HCT116 (cell line): Measurements from ENCODE around the gene ACSBG1. TPM values are rescaled to one million over a fixed set of nuclear protein-coding genes. Genes with fewer than 3 reads are reported as not detected.

Source experiments
- ATAC-seq: fragments of 200-7000 bp; cut with Tn5 transposase; 2 replicates; pipeline ENCODE4 v1.9.1; 2020; ENCODE audit warnings: mild to moderate bottlenecking, moderate library complexity
- BruUV-seq: library from RNA; stranded (reverse); fragments of 400-500 nt; replicated peaks from 2 replicates; lab custom pipeline; 2021; lab: Mats Ljungman, UMichigan
- CTCF ChIA-PET: fragments of 300-600 bp; sonication (Branson Sonifier 250); formaldehyde crosslinking; loops from one replicate; lab custom pipeline; 2021; ENCODE audit warnings: antibody characterized with exemption; lab: Charles Lee
- POLR2A ChIA-PET: fragments of 300-600, 350-600 bp; sonication (Branson Sonifier 250); formaldehyde crosslinking; loops from one replicate; lab custom pipeline; 2021; ENCODE audit warnings: antibody characterized with exemption; lab: Charles Lee
- RAD21 ChIA-PET, 2 experiments: fragments of 300-600 bp; sonication (Branson Sonifier 250); formaldehyde crosslinking; loops; one replicate each; lab custom pipeline; 2023; ENCODE audit warnings: low total read pairs in 2 of 2; ENCODE audit not compliant: uncharacterized antibody in 2 of 2, unreplicated experiment in 2 of 2, low non-redundant PET in 1 of 2; lab: Charles Lee
- DNase-seq: peaks from one replicate; pipeline ENCODE4 v3.0.0-alpha.2; 2010; ENCODE audit warnings: low read depth, low spot score
- H2AFZ ChIP-seq: fragments of 200-600 bp; shearing (Covaris generic), sonication (generic); 2 replicates; pipeline ENCODE4 v1.6.1; 2017; ENCODE audit warnings: low read depth, mixed run types, mixed read lengths, antibody characterized with exemption, low read length; ENCODE audit not compliant: poor library complexity, severe bottlenecking
- H3K27ac ChIP-seq: 2 replicates; pipeline ENCODE4 v1.5.1; 2012; ENCODE audit warnings: low read depth, low read length
- H3K27me3 ChIP-seq: fragments of 200-600 bp; sonication (generic); 2 replicates; pipeline ENCODE4 v1.6.1; 2016; ENCODE audit warnings: mixed run types, low read length, mixed read lengths; ENCODE audit not compliant: insufficient read depth
- H3K36me3 ChIP-seq, 2 experiments: fragments of 200-500 bp in 1 of 2; fragments of 200-600 bp in 1 of 2; sonication (Bioruptor generic) in 1 of 2; sonication (generic) in 1 of 2; 2 replicates each; pipeline versions ENCODE4 v1.5.1 to v1.6.1; 2014 to 2016; ENCODE audit warnings: low read length in 2 of 2, inconsistent platforms in 1 of 2, mixed read lengths in 1 of 2, mixed run types in 1 of 2; ENCODE audit not compliant: insufficient read depth in 2 of 2, control insufficient read depth in 1 of 2
- H3K4me1 ChIP-seq, 2 experiments: fragments of 200-600 bp in 1 of 2; sonication (generic) in 1 of 2; 2 replicates each; pipeline versions ENCODE4 v1.5.1 to v1.6.1; 2012 to 2017; ENCODE audit warnings: low read length in 2 of 2, inconsistent platforms in 1 of 2, mild to moderate bottlenecking in 1 of 2, mixed read lengths in 1 of 2, mixed run types in 1 of 2, moderate library complexity in 1 of 2; ENCODE audit not compliant: insufficient read depth in 2 of 2, control insufficient read depth in 1 of 2
- H3K4me2 ChIP-seq: fragments of 200-600 bp; sonication (generic); 2 replicates; pipeline ENCODE4 v1.6.1; 2017; ENCODE audit warnings: mixed run types, low read length, mixed read lengths
- H3K4me3 ChIP-seq, 2 experiments: fragments of 200-600 bp in 1 of 2; sonication (generic) in 1 of 2; replicated peaks in 1 of 2; 2 replicates each; pipeline ENCODE4 v1.5.1; 2011 to 2016; ENCODE audit warnings: low read length in 2 of 2, control low read depth in 1 of 2, low read depth in 1 of 2, mild to moderate bottlenecking in 1 of 2, mixed read lengths in 1 of 2, mixed run types in 1 of 2
- H3K79me2 ChIP-seq: fragments of 200-600 bp; sonication (generic); 2 replicates; pipeline ENCODE4 v1.6.1; 2017; ENCODE audit warnings: mild to moderate bottlenecking, mixed run types, low read length, moderate library complexity, mixed read lengths; ENCODE audit not compliant: insufficient read depth
- H3K9ac ChIP-seq: fragments of 200-600 bp; sonication (generic); 2 replicates; pipeline ENCODE4 v1.6.1; 2016; ENCODE audit warnings: low read length, mixed read lengths
- H3K9me2 ChIP-seq: fragments of 200-600 bp; sonication (generic), shearing (Covaris generic); 2 replicates; pipeline ENCODE4 v1.6.1; 2017; ENCODE audit warnings: mixed run types, mild to moderate bottlenecking, moderate library complexity; ENCODE audit not compliant: insufficient read depth
- H3K9me3 ChIP-seq, 2 experiments: fragments of 200-500 bp in 1 of 2; fragments of 200-600 bp in 1 of 2; sonication (Bioruptor generic) in 1 of 2; sonication (generic) in 1 of 2; 2 replicates each; pipeline ENCODE4 v1.6.1; 2014 to 2017; ENCODE audit warnings: low read length in 2 of 2, mixed read lengths in 2 of 2, inconsistent platforms in 1 of 2, low read depth in 1 of 2, mild to moderate bottlenecking in 1 of 2, mixed run types in 1 of 2, moderate library complexity in 1 of 2; ENCODE audit not compliant: control insufficient read depth in 1 of 2, insufficient read depth in 1 of 2
- H4K20me1 ChIP-seq: fragments of 200-600 bp; sonication (generic), shearing (Covaris generic); 2 replicates; pipeline ENCODE4 v1.6.1; 2017; ENCODE audit warnings: mixed run types, mild to moderate bottlenecking, moderate library complexity; ENCODE audit not compliant: insufficient read depth
- CBX3 ChIP-seq: IDR thresholded peaks from 2 replicates; pipeline ENCODE4 v1.6.1; 2012; ENCODE audit warnings: low read depth
- EZH2phosphoT487 ChIP-seq: fragments of 200-600 bp; IDR thresholded peaks from 2 replicates; pipeline ENCODE4 v1.6.1; 2018; ENCODE audit warnings: antibody characterized with exemption, borderline replicate concordance
- FOSL1 ChIP-seq: IDR thresholded peaks from 2 replicates; pipeline ENCODE4 v1.6.1; 2012; ENCODE audit warnings: low read depth
- SIN3A ChIP-seq: IDR thresholded peaks from 2 replicates; pipeline ENCODE4 v1.6.1; 2012; ENCODE audit warnings: low read depth
- SP1 ChIP-seq: IDR thresholded peaks from 2 replicates; pipeline ENCODE4 v1.6.1; 2012; ENCODE audit warnings: low read depth
- TCF7L2 ChIP-seq: IDR thresholded peaks from 2 replicates; pipeline ENCODE4 v1.7.0; 2011; ENCODE audit warnings: borderline replicate concordance, inconsistent platforms; ENCODE audit not compliant: insufficient read depth, insufficient read length; ENCODE audit errors: extremely low read depth
- ZFX ChIP-seq: fragments of 450-650 bp; IDR thresholded peaks from 2 replicates; pipeline ENCODE4 v1.6.1; 2017
- ZNF274 ChIP-seq: fragments of 200-500 bp; sonication (Bioruptor generic); IDR thresholded peaks from 2 replicates; pipeline ENCODE4 v1.6.1; 2014; ENCODE audit warnings: mild to moderate bottlenecking, low read depth, low read length, inconsistent platforms
- intact Hi-C: fragments of 100-400 bp; cut with micrococcal nuclease; formaldehyde crosslinking; loops from 2 replicates; pipeline ENCODE4 v1.10.0; 2022
- total RNA-seq: library from RNA; stranded (reverse); gene quantifications from one replicate; pipeline ENCODE4 v1.2.1, GENCODE V29; 2021; ENCODE audit not compliant: unreplicated experiment
- TF ChIP-seq, protein P1 (sequence below): IDR thresholded peaks from 2 replicates; pipeline ENCODE4 v1.6.1; 2011; ENCODE audit warnings: mild to moderate bottlenecking, low read length, moderate library complexity; ENCODE audit not compliant: insufficient replicate concordance; ENCODE audit errors: extremely low read depth
- TF ChIP-seq, protein P2 (sequence below), 3 experiments: fragments of 200-600 bp in 1 of 3; sonication (generic) in 1 of 3; IDR thresholded peaks in 2 of 3; conservative IDR thresholded peaks in 1 of 3; 2 replicates each; pipeline ENCODE4 v1.5.1; 2012 to 2017; ENCODE audit warnings: low read depth in 2 of 3, low read length in 2 of 3, antibody characterized with exemption in 1 of 3, borderline replicate concordance in 1 of 3, control low read depth in 1 of 3, mild to moderate bottlenecking in 1 of 3, mixed read lengths in 1 of 3, mixed run types in 1 of 3, moderate library complexity in 1 of 3; ENCODE audit not compliant: insufficient read depth in 1 of 3

Gene ACSBG1
- total RNA-seq, 1 experiment from 2014 or later = 0.71 TPM

DNA sequence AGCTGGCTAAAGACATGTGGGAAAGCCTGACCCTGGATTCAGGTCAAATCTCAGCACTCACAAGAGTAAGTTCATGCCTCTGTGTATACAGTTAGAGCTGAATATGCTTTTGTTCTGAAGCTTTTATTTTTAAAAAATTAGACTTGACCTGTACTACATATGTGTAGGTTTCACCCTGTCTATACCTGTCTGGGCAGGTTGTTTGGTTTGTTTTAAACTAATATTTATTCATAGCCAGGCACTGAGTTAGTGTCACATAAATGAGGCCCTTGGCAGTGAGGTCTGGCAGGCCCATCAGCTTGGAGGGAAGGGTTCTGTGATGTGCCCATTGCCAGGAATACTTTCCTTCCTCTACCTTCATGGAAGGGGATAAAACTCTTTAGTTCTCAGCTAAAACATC, 31.9 kb upstream of the ACSBG1 start (continued):
- TF ChIP-seq, protein P1, sequence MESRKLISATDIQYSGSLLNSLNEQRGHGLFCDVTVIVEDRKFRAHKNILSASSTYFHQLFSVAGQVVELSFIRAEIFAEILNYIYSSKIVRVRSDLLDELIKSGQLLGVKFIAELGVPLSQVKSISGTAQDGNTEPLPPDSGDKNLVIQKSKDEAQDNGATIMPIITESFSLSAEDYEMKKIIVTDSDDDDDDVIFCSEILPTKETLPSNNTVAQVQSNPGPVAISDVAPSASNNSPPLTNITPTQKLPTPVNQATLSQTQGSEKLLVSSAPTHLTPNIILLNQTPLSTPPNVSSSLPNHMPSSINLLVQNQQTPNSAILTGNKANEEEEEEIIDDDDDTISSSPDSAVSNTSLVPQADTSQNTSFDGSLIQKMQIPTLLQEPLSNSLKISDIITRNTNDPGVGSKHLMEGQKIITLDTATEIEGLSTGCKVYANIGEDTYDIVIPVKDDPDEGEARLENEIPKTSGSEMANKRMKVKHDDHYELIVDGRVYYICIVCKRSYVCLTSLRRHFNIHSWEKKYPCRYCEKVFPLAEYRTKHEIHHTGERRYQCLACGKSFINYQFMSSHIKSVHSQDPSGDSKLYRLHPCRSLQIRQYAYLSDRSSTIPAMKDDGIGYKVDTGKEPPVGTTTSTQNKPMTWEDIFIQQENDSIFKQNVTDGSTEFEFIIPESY = no peak
- TF ChIP-seq, protein P2, sequence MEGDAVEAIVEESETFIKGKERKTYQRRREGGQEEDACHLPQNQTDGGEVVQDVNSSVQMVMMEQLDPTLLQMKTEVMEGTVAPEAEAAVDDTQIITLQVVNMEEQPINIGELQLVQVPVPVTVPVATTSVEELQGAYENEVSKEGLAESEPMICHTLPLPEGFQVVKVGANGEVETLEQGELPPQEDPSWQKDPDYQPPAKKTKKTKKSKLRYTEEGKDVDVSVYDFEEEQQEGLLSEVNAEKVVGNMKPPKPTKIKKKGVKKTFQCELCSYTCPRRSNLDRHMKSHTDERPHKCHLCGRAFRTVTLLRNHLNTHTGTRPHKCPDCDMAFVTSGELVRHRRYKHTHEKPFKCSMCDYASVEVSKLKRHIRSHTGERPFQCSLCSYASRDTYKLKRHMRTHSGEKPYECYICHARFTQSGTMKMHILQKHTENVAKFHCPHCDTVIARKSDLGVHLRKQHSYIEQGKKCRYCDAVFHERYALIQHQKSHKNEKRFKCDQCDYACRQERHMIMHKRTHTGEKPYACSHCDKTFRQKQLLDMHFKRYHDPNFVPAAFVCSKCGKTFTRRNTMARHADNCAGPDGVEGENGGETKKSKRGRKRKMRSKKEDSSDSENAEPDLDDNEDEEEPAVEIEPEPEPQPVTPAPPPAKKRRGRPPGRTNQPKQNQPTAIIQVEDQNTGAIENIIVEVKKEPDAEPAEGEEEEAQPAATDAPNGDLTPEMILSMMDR (IDR thresholded peaks at IDR 0.05 in 2 of 3, conservative IDR thresholded peaks at IDR 0.05 in 1 of 3; ENCODE audit: borderline replicate concordance in 1 of 3, insufficient read depth in 1 of 3, low read depth in 2 of 3, low read length in 2 of 3) = no peak
- TF ChIP-seq ZFX (no peak), FOSL1 (no peak)
- TF ChIP-seq, all 23 proteins: peak for 0

DNA sequence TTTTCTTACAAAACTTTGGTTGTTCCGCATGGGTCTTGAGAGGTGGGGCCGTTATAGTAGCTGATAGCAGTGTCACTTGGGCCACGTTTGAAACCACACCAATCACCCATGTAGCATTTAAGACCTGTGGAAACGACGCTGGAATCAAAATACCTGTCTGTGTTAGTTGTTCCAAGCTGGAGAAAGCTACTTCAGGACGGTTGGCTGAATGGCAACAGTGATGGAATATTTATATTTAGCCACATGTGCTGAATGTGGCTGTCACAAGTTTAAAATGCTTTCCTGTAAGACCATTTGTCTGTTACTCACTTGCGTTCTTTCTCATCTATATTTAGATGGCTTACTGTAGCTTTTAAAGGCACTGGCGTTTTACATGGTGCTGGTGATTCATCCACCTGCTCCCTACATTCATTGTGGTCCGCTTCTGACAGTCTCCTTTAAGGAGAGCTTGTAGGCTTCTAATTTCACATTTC, 31.4 kb upstream of the ACSBG1 start:
- peak overlapping the region; percentile 91; the same call in 1 of the 2 replicates for H3K9ac ChIP-seq
- no peak overlapping the region for H3K27ac ChIP-seq
- peaks cover 8 to 23% of the 10 kb centered on the region in 2 experiments for H3K4me1 ChIP-seq
- no peaks in the 10 kb centered on the region for H3K9me3 ChIP-seq
- BruUV-seq = TSS peak; percentile 47
- no peak overlapping the region for H2AFZ ChIP-seq
- peak overlapping the region; percentile 95 for H3K4me2 ChIP-seq
- peaks cover 4 to 29% of the 10 kb centered on the region in 2 experiments; a peak in 3 of 4 replicates for H3K36me3 ChIP-seq
- H3K9me2 ChIP-seq = no peaks in the 10 kb centered on the region
- no peaks in the 10 kb centered on the region for H4K20me1 ChIP-seq
- POLR2A ChIA-PET = interaction anchor here (0.9 to 3.8 kb wide), 2 partner anchors 30 to 33 kb away, joined by 3 to 23 read pairs; partner anchors contain the start of gene SKIC8
- H3K79me2 ChIP-seq = peaks cover 62% of the 10 kb centered on the region
- H3K27me3 ChIP-seq = no peaks in the 10 kb centered on the region
- TF ChIP-seq FOSL1 (no peak), TCF7L2 (no peak), CBX3 (no peak), ZNF274 (no peak), SIN3A (no peak), SP1 (no peak), EZH2phosphoT487 (no peak)
- peak overlapping the region; percentile 65 to 75 for H3K4me3 ChIP-seq
- intact Hi-C loops = no loop called here
- no peak for DNase-seq
- RAD21 ChIA-PET = no interaction called here
- no peak for ATAC-seq
- CTCF ChIA-PET = no interaction called here
